ENCODE data around the gene IQCH. TPM values are rescaled to one million over a fixed set of nuclear protein-coding genes. Genes with fewer than 3 reads are reported as not detected.
"Not testable (repeated sequence)": the region's sequence is repeated elsewhere in the genome, so short reads cannot be mapped to it uniquely, and the experiment has no call there.

IQCH gene
- total and polyA plus RNA-seq, 8 donors = 0.49 to 1.6 (median 1.2) TPM

DNA sequence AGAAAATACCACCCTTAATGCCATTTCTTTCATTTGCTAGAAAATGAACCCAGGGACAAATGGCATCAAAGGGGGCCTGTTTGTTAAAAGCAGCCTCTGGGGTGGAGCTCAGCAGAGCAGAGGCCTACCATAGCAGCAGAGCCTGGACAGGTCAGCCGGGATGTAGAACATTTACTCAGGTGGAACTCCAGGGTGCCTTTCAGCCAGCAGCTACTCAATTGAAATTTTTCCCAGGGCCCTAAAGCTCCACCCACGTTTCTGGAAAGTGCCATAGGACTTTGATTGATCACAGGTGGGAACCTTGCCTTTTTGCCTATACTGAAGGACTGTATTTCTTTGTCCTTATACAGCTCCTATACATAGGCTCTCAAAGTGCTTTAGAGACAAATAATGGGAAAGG lies 191.9 kb downstream of the IQCH start:
- Histone ChIP-seq H3K9me3 (no peaks in the 10 kb centered on the region), H3K36me3 (no peaks in the 10 kb centered on the region), H3K27me3 (no peaks in the 10 kb centered on the region), H3K27ac (no peak overlapping the region), H3K4me1 (no peaks in the 10 kb centered on the region), H3K4me3 (no peak overlapping the region)
- intact Hi-C loops (cut with DNase I) = no loop called here
- TF ChIP-seq, protein P1, sequence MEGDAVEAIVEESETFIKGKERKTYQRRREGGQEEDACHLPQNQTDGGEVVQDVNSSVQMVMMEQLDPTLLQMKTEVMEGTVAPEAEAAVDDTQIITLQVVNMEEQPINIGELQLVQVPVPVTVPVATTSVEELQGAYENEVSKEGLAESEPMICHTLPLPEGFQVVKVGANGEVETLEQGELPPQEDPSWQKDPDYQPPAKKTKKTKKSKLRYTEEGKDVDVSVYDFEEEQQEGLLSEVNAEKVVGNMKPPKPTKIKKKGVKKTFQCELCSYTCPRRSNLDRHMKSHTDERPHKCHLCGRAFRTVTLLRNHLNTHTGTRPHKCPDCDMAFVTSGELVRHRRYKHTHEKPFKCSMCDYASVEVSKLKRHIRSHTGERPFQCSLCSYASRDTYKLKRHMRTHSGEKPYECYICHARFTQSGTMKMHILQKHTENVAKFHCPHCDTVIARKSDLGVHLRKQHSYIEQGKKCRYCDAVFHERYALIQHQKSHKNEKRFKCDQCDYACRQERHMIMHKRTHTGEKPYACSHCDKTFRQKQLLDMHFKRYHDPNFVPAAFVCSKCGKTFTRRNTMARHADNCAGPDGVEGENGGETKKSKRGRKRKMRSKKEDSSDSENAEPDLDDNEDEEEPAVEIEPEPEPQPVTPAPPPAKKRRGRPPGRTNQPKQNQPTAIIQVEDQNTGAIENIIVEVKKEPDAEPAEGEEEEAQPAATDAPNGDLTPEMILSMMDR (IDR thresholded peaks at IDR 0.05) = no peak
- WGBS, 2 donors = 11 to 19% methylated on average over 2 of the region's 2 CpGs
- DNase-seq (peak in 3 of 6 donors; percentile 16 to 23 (median 22)), ATAC-seq (peak; percentile 58 to 83 (median 70)), FAIRE-seq (no peak)

DNA sequence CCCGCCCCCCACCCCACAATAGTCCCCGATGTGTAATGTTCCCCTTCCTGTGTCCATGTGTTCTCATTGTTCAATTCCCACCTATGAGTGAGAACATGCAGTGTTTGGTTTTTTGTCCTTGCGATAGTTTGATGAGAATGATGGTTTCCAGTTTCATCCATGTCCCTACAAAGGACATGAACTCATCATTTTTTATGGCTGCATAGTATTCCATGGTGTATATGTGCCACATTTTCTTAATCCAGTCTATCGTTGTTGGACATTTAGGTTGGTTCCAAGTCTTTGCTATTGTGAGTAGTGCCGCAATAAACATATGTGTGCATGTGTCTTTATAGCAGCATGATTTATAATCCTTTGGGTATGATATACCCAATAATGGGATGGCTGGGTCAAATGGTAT lies 193.8 kb downstream of the IQCH start:
- H3K27me3 ChIP-seq; H3K9me3 ChIP-seq; H3K4me1 ChIP-seq; H3K27ac ChIP-seq; H3K36me3 ChIP-seq; DNase-seq; FAIRE-seq; intact Hi-C loops (cut with DNase I); ATAC-seq; H3K4me3 ChIP-seq: not testable (repeated sequence)
- 97% methylated on average over 3 to 4 of the region's 5 CpGs for WGBS, 2 donors

DNA sequence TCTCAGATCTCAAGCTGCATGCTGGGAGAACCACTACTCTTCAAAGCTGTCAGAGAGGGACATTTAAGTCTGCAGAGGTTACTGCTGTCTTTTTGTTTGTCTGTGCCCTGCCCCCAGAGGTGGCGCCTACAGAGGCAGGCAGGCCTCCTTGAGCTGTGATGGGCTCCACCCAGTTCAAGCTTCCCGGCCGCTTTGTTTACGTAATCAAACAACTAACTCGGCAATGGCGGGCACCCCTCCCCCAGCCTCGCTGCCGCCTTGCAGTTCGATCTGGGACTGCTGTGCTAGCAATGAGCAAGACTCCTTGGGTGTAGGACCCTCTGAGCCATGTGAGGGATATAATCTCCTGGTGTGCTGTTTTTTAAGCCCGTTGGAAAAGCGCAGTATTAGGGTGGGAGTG lies 199.1 kb downstream of the IQCH start:
- DNase-seq; H3K4me3 ChIP-seq; ATAC-seq; H3K27ac ChIP-seq; H3K36me3 ChIP-seq; H3K4me1 ChIP-seq; intact Hi-C loops (cut with DNase I); H3K27me3 ChIP-seq; FAIRE-seq; H3K9me3 ChIP-seq: not testable (repeated sequence)
- 95 to 98% methylated on average over 11 of the region's 11 CpGs for WGBS, 2 donors

DNA sequence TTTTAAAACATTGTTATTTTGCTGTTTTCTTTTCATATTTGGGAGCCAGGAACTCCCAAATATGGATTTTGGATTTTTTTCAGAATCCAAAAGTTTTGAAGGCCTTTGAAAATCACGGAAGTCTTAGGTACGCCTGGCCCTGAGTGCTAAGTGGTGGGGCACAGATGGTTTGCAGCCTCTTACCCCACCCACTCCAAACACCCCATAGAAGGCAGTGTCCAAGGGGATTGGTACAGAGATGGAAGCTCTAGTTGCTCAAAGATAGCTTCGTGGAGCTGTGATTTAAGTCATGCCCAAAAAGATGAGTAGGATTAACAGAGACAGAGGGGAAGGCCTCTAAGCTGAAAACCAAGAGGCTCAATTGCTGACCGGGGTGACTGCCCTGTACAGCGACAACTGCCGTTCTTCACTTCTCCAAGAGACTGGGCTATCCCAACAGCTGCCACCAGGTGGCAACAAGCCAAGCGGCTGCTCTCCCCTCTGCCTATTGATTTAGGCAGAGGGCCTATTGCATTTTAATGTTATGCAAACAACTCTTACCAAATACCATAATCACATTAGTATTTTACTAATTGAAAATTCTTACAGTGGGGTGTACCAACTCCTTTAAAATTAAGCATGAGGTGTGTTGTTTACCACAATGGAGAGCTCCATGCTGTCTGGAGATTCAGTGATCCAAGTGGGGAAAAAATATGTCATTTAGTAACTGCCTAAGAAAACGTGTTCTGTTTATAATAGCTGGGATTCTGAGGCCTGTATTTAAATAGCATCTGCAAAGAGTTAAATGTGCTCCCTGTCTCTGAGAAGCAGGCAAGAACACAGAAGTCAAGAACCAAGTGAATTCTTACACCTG lies 202.3 kb downstream of the IQCH start:
- FAIRE-seq = no peak
- Histone ChIP-seq H3K27ac (no peak overlapping the region), H3K4me3 (no peak overlapping the region), H3K9me3 (no peaks in the 10 kb centered on the region), H3K27me3 (no peaks in the 10 kb centered on the region), H3K36me3 (no peaks in the 10 kb centered on the region), H3K4me1 (peaks cover 0 to 5% (median 0%) of the 10 kb centered on the region in 3 donors)
- DNase-seq = peak; percentile 71 to 95 (median 86)
- ATAC-seq = peak; percentile 96 to 99 (median 98)
- WGBS, 2 donors = 15 to 16% methylated on average over 8 of the region's 8 CpGs
- TF ChIP-seq, protein P1 (IDR thresholded peaks at IDR 0.05) = peak; percentile 75 to 76 (median 76)
- intact Hi-C loops (cut with DNase I) = loop anchor here in 1 of 3 donors (5.0 kb wide), 1 partner anchor 375 kb away; no protein-coding TSS in a partner anchor

DNA sequence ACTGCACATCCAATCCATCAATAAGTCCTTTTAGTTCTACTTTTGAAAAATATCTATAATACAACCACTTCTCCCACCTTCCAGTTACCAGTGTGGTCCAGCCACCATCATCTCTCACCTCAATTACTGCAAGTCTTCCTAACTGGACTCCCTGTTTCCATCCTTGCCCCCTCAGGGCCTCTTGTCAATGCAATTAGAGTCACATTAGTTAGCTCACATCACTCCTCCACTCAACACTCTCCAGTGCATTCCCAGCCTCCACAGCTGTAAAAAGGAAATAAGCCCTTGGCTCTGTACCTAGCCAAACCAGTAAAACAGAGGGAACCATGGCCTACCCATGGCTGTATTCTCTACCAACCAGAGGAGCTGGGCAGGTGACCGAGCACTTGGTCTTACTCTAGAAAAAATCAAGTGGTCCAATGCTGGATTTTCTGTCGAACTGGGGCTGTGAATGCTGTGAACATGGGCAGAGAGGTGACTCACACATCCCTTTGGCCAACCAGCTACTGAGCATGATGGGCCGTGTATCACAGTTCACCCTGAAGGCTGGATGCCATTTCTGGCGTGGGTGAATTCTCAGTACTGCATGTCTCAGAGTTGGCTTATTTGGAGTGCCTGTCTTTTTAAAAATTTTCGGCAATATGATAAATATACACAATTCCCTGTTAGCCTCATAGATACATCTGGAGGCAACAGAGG lies 203.9 kb downstream of the IQCH start:
- Histone ChIP-seq H3K36me3 (no peaks in the 10 kb centered on the region), H3K4me1 (peaks cover 0 to 5% (median 0%) of the 10 kb centered on the region in 3 donors), H3K27ac (no peak overlapping the region), H3K9me3 (no peaks in the 10 kb centered on the region), H3K27me3 (no peaks in the 10 kb centered on the region), H3K4me3 (no peak overlapping the region)
- TF ChIP-seq, protein P1 (IDR thresholded peaks at IDR 0.05) = no peak
- ATAC-seq (no peak), DNase-seq (no peak), FAIRE-seq (no peak)
- WGBS, 2 donors = 83 to 86% methylated on average over 5 of the region's 5 CpGs
- intact Hi-C loops (cut with DNase I) = loop anchor here in 1 of 3 donors (5.0 kb wide), 1 partner anchor 374 kb away; no protein-coding TSS in a partner anchor

Data from pancreas (tissue), 10 donors.